ENCODE data around the gene SERPINE3. TPM values are rescaled to one million over a fixed set of nuclear protein-coding genes. Genes with fewer than 3 reads are reported as not detected.

The SERPINE3 gene
- 0.03 TPM for polyA plus RNA-seq (2013, experiment 1 of 2)
- polyA plus RNA-seq (2013, experiment 2 of 2): not detected

- Histone ChIP-seq H3K27ac (ENCODE audit: low read depth, low read length) (no peak within 1 kb of the TSS), H4K8ac (ENCODE audit: low read depth, low read length) (no peak within 1 kb of the TSS)
- WGBS (ENCODE audit: extremely low coverage, insufficient coverage, low lambda C conversion rate): no CpG with 5 or more reads among the region's 11 CpGs
Observed at GRCh38 chr13:51339354-51339753, at the start of gene SERPINE3. SERPINE3 (plus strand) TSS chr13:51339691; CDS start chr13:51341092, 1,401 bp downstream.

DNA sequence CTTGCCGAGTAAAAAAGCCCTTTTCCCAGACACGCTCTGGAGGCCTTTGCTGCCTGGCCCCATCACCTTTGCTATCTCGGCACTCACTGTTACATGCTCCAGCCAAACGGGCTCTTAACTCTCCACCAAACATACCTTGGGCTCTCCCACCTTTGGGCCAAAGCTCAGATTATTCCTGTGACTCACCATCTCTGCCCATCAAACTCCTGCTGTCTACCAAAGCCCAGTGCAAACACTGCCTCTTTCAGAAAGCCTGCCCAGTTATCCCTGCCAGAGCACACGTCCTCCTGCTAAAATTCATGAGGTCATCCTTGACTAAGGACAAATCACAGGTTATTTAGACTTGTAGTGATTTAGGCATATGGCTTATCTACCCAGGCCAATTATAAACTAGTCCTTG is 48.1 kb upstream of the SERPINE3 start:
- no peak for DNase-seq
- Histone ChIP-seq H3K56ac (ENCODE audit: low read length) (no peak overlapping the region), H2BK5ac (ENCODE audit: low read length) (no peak overlapping the region), H2AK5ac (ENCODE audit: low read length) (no peak overlapping the region), H3K27ac (ENCODE audit: low read depth, low read length) (no peak overlapping the region), H3K4me3 (ENCODE audit: low read length) (no peak overlapping the region), H3K79me1 (ENCODE audit: low read length) (no peaks in the 10 kb centered on the region), H3K9ac (ENCODE audit: low read length) (no peak overlapping the region), H3K4me1 (ENCODE audit: control insufficient read depth, low read depth, low read length) (no peaks in the 10 kb centered on the region), H2BK15ac (replicated peaks; ENCODE audit: low read depth) (no peak overlapping the region), H3K23ac (ENCODE audit: low read length) (no peak overlapping the region), H3K4ac (ENCODE audit: low read depth, low read length) (no peak overlapping the region), H3K36me3 (ENCODE audit: control insufficient read depth, insufficient read depth, low read length) (no peaks in the 10 kb centered on the region), H3K27me3 (ENCODE audit: insufficient read depth, low read length, poor library complexity) (no peaks in the 10 kb centered on the region), H4K5ac (ENCODE audit: low read length) (no peak overlapping the region), H3K79me2 (ENCODE audit: control insufficient read depth, insufficient read depth, low read length) (no peaks in the 10 kb centered on the region), H3K4me2 (ENCODE audit: low read length) (no peak overlapping the region), H3K18ac (ENCODE audit: low read length) (no peak overlapping the region), H4K8ac (ENCODE audit: low read depth, low read length) (no peak overlapping the region), H2BK120ac (ENCODE audit: low read depth, low read length) (no peak overlapping the region)
- no CpG with 5 or more reads among the region's 5 CpGs for WGBS (ENCODE audit: extremely low coverage, insufficient coverage, low lambda C conversion rate)

More at GRCh38 chr13:51339354-51339753, at the start of gene SERPINE3:
- Histone ChIP-seq H3K23ac (ENCODE audit: low read length) (no peak within 1 kb of the TSS), H3K79me1 (ENCODE audit: low read length) (no peaks in the 10 kb centered on the region), H2BK15ac (replicated peaks; ENCODE audit: low read depth) (no peak within 1 kb of the TSS), H3K4me1 (ENCODE audit: control insufficient read depth, low read depth, low read length) (no peaks in the 10 kb centered on the region), H3K56ac (ENCODE audit: low read length) (no peak within 1 kb of the TSS), H3K18ac (ENCODE audit: low read length) (no peak within 1 kb of the TSS), H3K79me2 (ENCODE audit: control insufficient read depth, insufficient read depth, low read length) (no peaks in the 10 kb centered on the region), H3K4me3 (ENCODE audit: low read length) (no peak within 1 kb of the TSS), H2AK5ac (ENCODE audit: low read length) (no peak within 1 kb of the TSS), H3K4me2 (ENCODE audit: low read length) (no peak within 1 kb of the TSS), H3K27me3 (ENCODE audit: insufficient read depth, low read length, poor library complexity) (no peaks in the 10 kb centered on the region), H3K4ac (ENCODE audit: low read depth, low read length) (no peak within 1 kb of the TSS), H3K9ac (ENCODE audit: low read length) (no peak within 1 kb of the TSS), H3K36me3 (ENCODE audit: control insufficient read depth, insufficient read depth, low read length) (no peaks in the 10 kb centered on the region), H2BK5ac (ENCODE audit: low read length) (no peak within 1 kb of the TSS), H2BK120ac (ENCODE audit: low read depth, low read length) (no peak within 1 kb of the TSS), H4K5ac (ENCODE audit: low read length) (no peak within 1 kb of the TSS)
- DNase-seq: no peak

GRCh38 chr13:51292000-51292565 is 47.4 kb upstream of the SERPINE3 start:
- Histone ChIP-seq H3K9ac (ENCODE audit: low read length) (no peak overlapping the region), H3K79me2 (ENCODE audit: control insufficient read depth, insufficient read depth, low read length) (no peaks in the 10 kb centered on the region), H2BK120ac (ENCODE audit: low read depth, low read length) (no peak overlapping the region), H2AK5ac (ENCODE audit: low read length) (no peak overlapping the region), H3K18ac (ENCODE audit: low read length) (no peak overlapping the region), H4K5ac (ENCODE audit: low read length) (no peak overlapping the region), H2BK5ac (ENCODE audit: low read length) (no peak overlapping the region), H2BK15ac (replicated peaks; ENCODE audit: low read depth) (no peak overlapping the region), H3K27me3 (ENCODE audit: insufficient read depth, low read length, poor library complexity) (no peaks in the 10 kb centered on the region), H3K4me1 (ENCODE audit: control insufficient read depth, low read depth, low read length) (no peaks in the 10 kb centered on the region), H3K79me1 (ENCODE audit: low read length) (no peaks in the 10 kb centered on the region), H3K23ac (ENCODE audit: low read length) (no peak overlapping the region), H3K4me3 (ENCODE audit: low read length) (no peak overlapping the region), H3K56ac (ENCODE audit: low read length) (no peak overlapping the region), H4K8ac (ENCODE audit: low read depth, low read length) (no peak overlapping the region), H3K27ac (ENCODE audit: low read depth, low read length) (no peak overlapping the region), H3K4ac (ENCODE audit: low read depth, low read length) (no peak overlapping the region), H3K4me2 (ENCODE audit: low read length) (no peak overlapping the region), H3K36me3 (ENCODE audit: control insufficient read depth, insufficient read depth, low read length) (no peaks in the 10 kb centered on the region)
- no CpG with 5 or more reads among the region's 6 CpGs for WGBS (ENCODE audit: extremely low coverage, insufficient coverage, low lambda C conversion rate)
- DNase-seq: no peak

GRCh38 chr13:51297556-51297955 is 41.9 kb upstream of the SERPINE3 start:
- DNase-seq: peak; percentile 44
- no peak overlapping the region for H2BK120ac ChIP-seq (ENCODE audit: low read depth, low read length)
- no peak overlapping the region for H3K56ac ChIP-seq (ENCODE audit: low read length)
- H3K4me3 ChIP-seq (ENCODE audit: low read length): no peak overlapping the region
- no peaks in the 10 kb centered on the region for H3K79me1 ChIP-seq (ENCODE audit: low read length)
- H2AK5ac ChIP-seq (ENCODE audit: low read length): no peak overlapping the region
- no peak overlapping the region for H4K5ac ChIP-seq (ENCODE audit: low read length)
- H3K27me3 ChIP-seq (ENCODE audit: insufficient read depth, low read length, poor library complexity): no peaks in the 10 kb centered on the region
- H3K27ac ChIP-seq (ENCODE audit: low read depth, low read length): no peak overlapping the region
- WGBS (ENCODE audit: extremely low coverage, insufficient coverage, low lambda C conversion rate): no CpG with 5 or more reads among the region's 2 CpGs
- no peaks in the 10 kb centered on the region for H3K36me3 ChIP-seq (ENCODE audit: control insufficient read depth, insufficient read depth, low read length)
- H4K8ac ChIP-seq (ENCODE audit: low read depth, low read length): no peak overlapping the region
- H3K4ac ChIP-seq (ENCODE audit: low read depth, low read length): no peak overlapping the region
- H2BK5ac ChIP-seq (ENCODE audit: low read length): no peak overlapping the region
- H3K18ac ChIP-seq (ENCODE audit: low read length): no peak overlapping the region
- H2BK15ac ChIP-seq (replicated peaks; ENCODE audit: low read depth): no peak overlapping the region
- H3K4me1 ChIP-seq (ENCODE audit: control insufficient read depth, low read depth, low read length): no peaks in the 10 kb centered on the region
- H3K9ac ChIP-seq (ENCODE audit: low read length): no peak overlapping the region
- no peak overlapping the region for H3K4me2 ChIP-seq (ENCODE audit: low read length)
- H3K23ac ChIP-seq (ENCODE audit: low read length): no peak overlapping the region
- H3K79me2 ChIP-seq (ENCODE audit: control insufficient read depth, insufficient read depth, low read length): no peaks in the 10 kb centered on the region

GRCh38 chr13:51298812-51299211 is 40.7 kb upstream of the SERPINE3 start:
- Histone ChIP-seq H3K4ac (ENCODE audit: low read depth, low read length) (no peak overlapping the region), H2AK5ac (ENCODE audit: low read length) (no peak overlapping the region), H3K56ac (ENCODE audit: low read length) (peak overlapping the region; percentile 59), H3K23ac (ENCODE audit: low read length) (no peak overlapping the region), H3K4me2 (ENCODE audit: low read length) (no peak overlapping the region), H2BK5ac (ENCODE audit: low read length) (no peak overlapping the region), H3K18ac (ENCODE audit: low read length) (no peak overlapping the region), H4K5ac (ENCODE audit: low read length) (peak overlapping the region; percentile 59), H3K27me3 (ENCODE audit: insufficient read depth, low read length, poor library complexity) (no peaks in the 10 kb centered on the region), H2BK15ac (replicated peaks; ENCODE audit: low read depth) (no peak overlapping the region), H2BK120ac (ENCODE audit: low read depth, low read length) (no peak overlapping the region), H3K4me3 (ENCODE audit: low read length) (no peak overlapping the region), H3K36me3 (ENCODE audit: control insufficient read depth, insufficient read depth, low read length) (no peaks in the 10 kb centered on the region), H3K4me1 (ENCODE audit: control insufficient read depth, low read depth, low read length) (no peaks in the 10 kb centered on the region), H4K8ac (ENCODE audit: low read depth, low read length) (no peak overlapping the region), H3K79me1 (ENCODE audit: low read length) (no peaks in the 10 kb centered on the region), H3K27ac (ENCODE audit: low read depth, low read length) (no peak overlapping the region), H3K9ac (ENCODE audit: low read length) (no peak overlapping the region), H3K79me2 (ENCODE audit: control insufficient read depth, insufficient read depth, low read length) (no peaks in the 10 kb centered on the region)
- WGBS (ENCODE audit: extremely low coverage, insufficient coverage, low lambda C conversion rate): no CpG with 5 or more reads among the region's 1 CpG
- peak; percentile 43 for DNase-seq

- Histone ChIP-seq H2BK15ac (replicated peaks; ENCODE audit: low read depth) (no peak overlapping the region), H3K18ac (ENCODE audit: low read length) (no peak overlapping the region), H3K27ac (ENCODE audit: low read depth, low read length) (no peak overlapping the region), H2BK120ac (ENCODE audit: low read depth, low read length) (no peak overlapping the region), H3K79me1 (ENCODE audit: low read length) (no peaks in the 10 kb centered on the region), H4K8ac (ENCODE audit: low read depth, low read length) (no peak overlapping the region), H3K56ac (ENCODE audit: low read length) (no peak overlapping the region), H3K23ac (ENCODE audit: low read length) (no peak overlapping the region), H2BK5ac (ENCODE audit: low read length) (no peak overlapping the region), H3K27me3 (ENCODE audit: insufficient read depth, low read length, poor library complexity) (no peaks in the 10 kb centered on the region), H3K79me2 (ENCODE audit: control insufficient read depth, insufficient read depth, low read length) (no peaks in the 10 kb centered on the region), H3K4ac (ENCODE audit: low read depth, low read length) (no peak overlapping the region), H3K9ac (ENCODE audit: low read length) (no peak overlapping the region), H3K4me3 (ENCODE audit: low read length) (no peak overlapping the region), H4K5ac (ENCODE audit: low read length) (no peak overlapping the region), H3K4me1 (ENCODE audit: control insufficient read depth, low read depth, low read length) (no peaks in the 10 kb centered on the region), H3K36me3 (ENCODE audit: control insufficient read depth, insufficient read depth, low read length) (no peaks in the 10 kb centered on the region), H3K4me2 (ENCODE audit: low read length) (no peak overlapping the region), H2AK5ac (ENCODE audit: low read length) (no peak overlapping the region)
- WGBS (ENCODE audit: extremely low coverage, insufficient coverage, low lambda C conversion rate): no CpG with 5 or more reads among the region's 2 CpGs
- no peak for DNase-seq
Observed at GRCh38 chr13:51303063-51303552, 36.4 kb upstream of the SERPINE3 start.

Data from mesendoderm (in vitro differentiated cells).